Measurements from ENCODE around the gene MAP7D3.

MAP7D3 gene

GRCh38 chrX:136203951-136204350 is 47.2 kb downstream of the MAP7D3 start:
- no peak overlapping the region for H3K4me3 ChIP-seq (ENCODE audit: severe bottlenecking)
- TF ChIP-seq, protein P1, sequence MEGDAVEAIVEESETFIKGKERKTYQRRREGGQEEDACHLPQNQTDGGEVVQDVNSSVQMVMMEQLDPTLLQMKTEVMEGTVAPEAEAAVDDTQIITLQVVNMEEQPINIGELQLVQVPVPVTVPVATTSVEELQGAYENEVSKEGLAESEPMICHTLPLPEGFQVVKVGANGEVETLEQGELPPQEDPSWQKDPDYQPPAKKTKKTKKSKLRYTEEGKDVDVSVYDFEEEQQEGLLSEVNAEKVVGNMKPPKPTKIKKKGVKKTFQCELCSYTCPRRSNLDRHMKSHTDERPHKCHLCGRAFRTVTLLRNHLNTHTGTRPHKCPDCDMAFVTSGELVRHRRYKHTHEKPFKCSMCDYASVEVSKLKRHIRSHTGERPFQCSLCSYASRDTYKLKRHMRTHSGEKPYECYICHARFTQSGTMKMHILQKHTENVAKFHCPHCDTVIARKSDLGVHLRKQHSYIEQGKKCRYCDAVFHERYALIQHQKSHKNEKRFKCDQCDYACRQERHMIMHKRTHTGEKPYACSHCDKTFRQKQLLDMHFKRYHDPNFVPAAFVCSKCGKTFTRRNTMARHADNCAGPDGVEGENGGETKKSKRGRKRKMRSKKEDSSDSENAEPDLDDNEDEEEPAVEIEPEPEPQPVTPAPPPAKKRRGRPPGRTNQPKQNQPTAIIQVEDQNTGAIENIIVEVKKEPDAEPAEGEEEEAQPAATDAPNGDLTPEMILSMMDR (IDR thresholded peaks at IDR 0.05; ENCODE audit: poor library complexity, severe bottlenecking): no peak
- H3K9me3 ChIP-seq (ENCODE audit: severe bottlenecking): no peaks in the 10 kb centered on the region
- no peak for ATAC-seq (ENCODE audit: low read depth)
- H3K36me3 ChIP-seq (ENCODE audit: low read depth): 0 out of 2 replicates have a peak, but pooled peaks cover 3% of the 10 kb centered on the region
- no peaks in the 10 kb centered on the region for H3K27me3 ChIP-seq (ENCODE audit: insufficient read depth, poor library complexity, severe bottlenecking)
- DNase-seq (ENCODE audit: low spot score): no peak
- peak overlapping the region; percentile 53 for H3K27ac ChIP-seq (ENCODE audit: poor library complexity, severe bottlenecking)
- H3K4me1 ChIP-seq (ENCODE audit: insufficient read depth, poor library complexity, severe bottlenecking): peaks cover 44% of the 10 kb centered on the region

DNA sequence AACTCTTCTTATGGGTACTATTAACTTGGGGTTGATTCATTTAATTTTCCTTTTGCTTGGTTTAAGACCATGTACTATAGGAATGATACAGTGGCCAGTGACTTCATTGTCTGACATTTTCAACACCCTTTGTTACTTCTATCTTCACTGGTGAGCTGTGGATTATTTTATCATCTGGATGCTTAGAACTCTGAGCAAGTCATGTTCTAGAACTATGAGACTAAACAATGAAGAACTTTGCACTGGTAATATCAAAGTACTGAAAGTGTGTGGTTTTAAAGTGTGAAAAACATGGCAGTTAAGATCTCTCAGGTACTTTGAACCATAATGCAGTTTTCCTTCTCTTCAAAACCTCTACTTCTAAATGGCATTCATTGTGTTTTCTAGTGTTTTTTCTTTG is 47.8 kb downstream of the MAP7D3 start:
- Histone ChIP-seq H3K4me3 (ENCODE audit: severe bottlenecking) (no peak overlapping the region), H3K9me3 (ENCODE audit: severe bottlenecking) (no peaks in the 10 kb centered on the region), H3K4me1 (ENCODE audit: insufficient read depth, poor library complexity, severe bottlenecking) (peaks cover 48% of the 10 kb centered on the region), H3K27me3 (ENCODE audit: insufficient read depth, poor library complexity, severe bottlenecking) (no peaks in the 10 kb centered on the region), H3K36me3 (ENCODE audit: low read depth) (0 out of 2 replicates have a peak, but pooled peaks cover 3% of the 10 kb centered on the region), H3K27ac (ENCODE audit: poor library complexity, severe bottlenecking) (peak overlapping the region; percentile 53)
- no peak for DNase-seq (ENCODE audit: low spot score)
- TF ChIP-seq, protein P1 (IDR thresholded peaks at IDR 0.05; ENCODE audit: poor library complexity, severe bottlenecking): no peak
- 0 out of 3 replicates have a peak, but pooled peaks have one; percentile 7 for ATAC-seq (ENCODE audit: low read depth)

GRCh38 chrX:136202889-136203288 is 48.3 kb downstream of the MAP7D3 start:
- no peaks in the 10 kb centered on the region for H3K9me3 ChIP-seq (ENCODE audit: severe bottlenecking)
- peaks cover 48% of the 10 kb centered on the region for H3K4me1 ChIP-seq (ENCODE audit: insufficient read depth, poor library complexity, severe bottlenecking)
- no peak overlapping the region for H3K4me3 ChIP-seq (ENCODE audit: severe bottlenecking)
- ATAC-seq (ENCODE audit: low read depth): peak; percentile 48
- H3K36me3 ChIP-seq (ENCODE audit: low read depth): no peaks in the 10 kb centered on the region
- TF ChIP-seq, protein P1 (IDR thresholded peaks at IDR 0.05; ENCODE audit: poor library complexity, severe bottlenecking): no peak
- H3K27ac ChIP-seq (ENCODE audit: poor library complexity, severe bottlenecking): peak overlapping the region; percentile 53
- no peak for DNase-seq (ENCODE audit: low spot score)
- no peaks in the 10 kb centered on the region for H3K27me3 ChIP-seq (ENCODE audit: insufficient read depth, poor library complexity, severe bottlenecking)

- H3K9me3 ChIP-seq (ENCODE audit: severe bottlenecking): no peaks in the 10 kb centered on the region
- no peaks in the 10 kb centered on the region for H3K36me3 ChIP-seq (ENCODE audit: low read depth)
- ATAC-seq (ENCODE audit: low read depth) (no peak), DNase-seq (ENCODE audit: low spot score) (no peak)
- H3K4me1 ChIP-seq (ENCODE audit: insufficient read depth, poor library complexity, severe bottlenecking): peaks cover 48% of the 10 kb centered on the region
- H3K27ac ChIP-seq (ENCODE audit: poor library complexity, severe bottlenecking): no peak overlapping the region
- no peak overlapping the region for H3K4me3 ChIP-seq (ENCODE audit: severe bottlenecking)
- no peaks in the 10 kb centered on the region for H3K27me3 ChIP-seq (ENCODE audit: insufficient read depth, poor library complexity, severe bottlenecking)
- TF ChIP-seq, protein P1 (IDR thresholded peaks at IDR 0.05; ENCODE audit: poor library complexity, severe bottlenecking): no peak
Measured at GRCh38 chrX:136201601-136202000, 49.6 kb downstream of the MAP7D3 start.

GRCh38 chrX:136200466-136200865 is 50.7 kb downstream of the MAP7D3 start:
- ATAC-seq (ENCODE audit: low read depth) (0 out of 3 replicates have a peak, but pooled peaks have one; percentile 29), DNase-seq (ENCODE audit: low spot score) (no peak)
- TF ChIP-seq, protein P1 (IDR thresholded peaks at IDR 0.05; ENCODE audit: poor library complexity, severe bottlenecking): peak; percentile 36
- Histone ChIP-seq H3K27me3 (ENCODE audit: insufficient read depth, poor library complexity, severe bottlenecking) (no peaks in the 10 kb centered on the region), H3K36me3 (ENCODE audit: low read depth) (no peaks in the 10 kb centered on the region), H3K9me3 (ENCODE audit: severe bottlenecking) (no peaks in the 10 kb centered on the region), H3K4me1 (ENCODE audit: insufficient read depth, poor library complexity, severe bottlenecking) (peaks cover 48% of the 10 kb centered on the region), H3K27ac (ENCODE audit: poor library complexity, severe bottlenecking) (peak overlapping the region; percentile 63), H3K4me3 (ENCODE audit: severe bottlenecking) (no peak overlapping the region)

All from RWPE2 (cell line).